ENCODE data around the gene SPOCK2.

Gene SPOCK2

GRCh38 chr10:72026278-72027111 lies 61.9 kb downstream of the SPOCK2 start:
- DNase-seq: no peak

DNA sequence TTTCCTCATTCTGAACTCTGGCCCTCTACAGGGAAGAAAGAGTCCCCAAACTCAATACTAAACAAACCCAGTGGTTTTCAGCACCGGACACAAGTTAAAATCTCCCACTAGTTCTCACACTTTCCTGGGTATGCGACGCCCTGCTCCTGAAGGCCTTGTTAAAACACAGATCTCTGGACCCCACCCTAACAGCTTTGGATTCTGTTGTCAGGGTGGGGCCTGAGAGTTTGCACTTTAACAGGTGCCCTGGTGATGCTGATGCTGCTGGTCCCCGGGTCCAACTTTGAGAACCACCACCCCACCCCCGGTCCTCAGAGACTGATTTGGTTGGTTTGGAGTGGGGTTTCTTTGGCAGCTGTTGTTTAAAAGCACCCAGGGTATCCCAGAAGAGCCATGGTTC lies 62.5 kb downstream of the SPOCK2 start:
- DNase-seq: no peak

- no peak for DNase-seq
These were observed 63.0 kb downstream of the SPOCK2 start for GRCh38 chr10:72025400-72025799.

- no peak for DNase-seq
These were observed 63.8 kb downstream of the SPOCK2 start for GRCh38 chr10:72024596-72024995.

- DNase-seq: no peak
These were observed 66.1 kb downstream of the SPOCK2 start for GRCh38 chr10:72022228-72022627.

DNA sequence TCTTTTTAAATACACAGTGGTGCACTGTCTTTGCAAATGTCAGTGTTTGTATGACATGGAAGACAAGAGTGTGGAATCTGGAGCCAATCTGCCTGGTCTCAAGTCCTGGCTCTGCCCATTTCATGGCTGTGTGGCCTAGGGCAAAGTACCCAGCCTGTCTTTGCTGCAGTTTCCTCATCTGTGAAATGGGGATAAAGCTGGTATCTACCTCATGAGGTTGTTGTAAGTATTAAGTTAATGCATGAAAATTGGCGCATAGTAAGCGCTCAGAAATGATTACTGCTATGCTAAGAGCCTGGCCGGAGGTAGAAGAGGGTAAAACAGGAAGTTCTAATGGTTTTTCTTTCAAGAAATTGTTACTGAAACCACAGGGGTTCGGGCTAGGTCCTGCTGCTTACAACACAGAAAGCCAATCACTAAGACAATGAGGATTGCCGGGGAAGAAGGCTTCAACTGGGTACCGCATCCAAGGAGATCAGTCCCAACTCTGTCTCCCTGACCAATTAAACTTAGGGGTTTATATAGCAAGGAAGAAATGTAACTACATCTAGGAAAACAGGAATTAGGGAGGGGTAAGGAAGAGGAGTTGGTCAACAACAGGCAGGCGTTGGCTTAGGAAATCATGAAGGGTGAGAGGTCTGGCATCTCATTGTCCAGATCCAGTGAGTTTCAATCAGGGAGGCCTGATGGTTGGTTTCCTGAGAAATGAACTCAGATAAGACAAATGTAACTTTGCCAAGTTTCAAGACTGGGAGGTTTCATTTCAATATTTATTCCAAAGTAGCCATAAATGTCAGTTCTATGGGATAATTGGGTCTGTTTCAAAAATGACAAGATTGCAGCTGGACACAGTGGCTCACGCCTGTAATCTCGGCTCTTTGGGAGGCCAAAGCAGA lies 67.2 kb downstream of the SPOCK2 start:
- no peak for DNase-seq

DNA sequence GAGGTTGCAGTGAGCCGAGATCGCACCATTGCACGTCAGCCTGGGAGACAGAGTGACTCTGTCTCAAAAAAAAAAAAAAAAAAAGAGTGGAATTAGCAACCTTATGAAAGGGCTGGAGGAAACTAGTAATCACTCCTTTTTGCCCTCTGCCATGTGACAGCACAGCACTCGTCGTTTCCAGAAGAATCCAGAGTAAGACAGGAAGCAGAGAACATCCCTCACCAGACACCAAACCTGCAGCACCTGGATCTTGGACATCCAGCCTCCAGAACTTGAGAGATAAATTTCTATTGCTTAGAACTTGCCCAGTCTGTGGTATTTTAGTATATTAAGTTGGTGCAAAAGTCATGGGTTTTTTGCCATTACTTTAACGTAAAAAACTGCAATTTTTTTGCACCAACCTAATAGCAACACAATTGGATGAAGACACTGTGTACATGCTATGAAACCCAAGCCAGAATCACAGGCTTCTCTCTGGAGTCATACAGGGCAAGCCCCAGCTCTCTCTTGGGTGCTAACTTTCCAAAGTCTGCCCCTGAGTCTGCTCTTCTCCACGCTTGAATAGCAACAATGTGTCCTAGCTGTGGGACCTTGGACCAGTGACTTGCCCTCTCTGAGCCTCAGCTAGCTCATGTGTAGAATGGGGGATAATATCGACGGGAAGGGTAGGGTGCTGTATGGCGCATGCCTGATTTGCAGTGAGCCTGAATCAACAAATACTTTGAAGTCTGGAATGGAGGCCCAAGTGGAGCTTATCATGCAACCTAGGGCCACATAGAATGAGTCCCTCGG lies 69.1 kb downstream of the SPOCK2 start:
- DNase-seq: no peak

DNA sequence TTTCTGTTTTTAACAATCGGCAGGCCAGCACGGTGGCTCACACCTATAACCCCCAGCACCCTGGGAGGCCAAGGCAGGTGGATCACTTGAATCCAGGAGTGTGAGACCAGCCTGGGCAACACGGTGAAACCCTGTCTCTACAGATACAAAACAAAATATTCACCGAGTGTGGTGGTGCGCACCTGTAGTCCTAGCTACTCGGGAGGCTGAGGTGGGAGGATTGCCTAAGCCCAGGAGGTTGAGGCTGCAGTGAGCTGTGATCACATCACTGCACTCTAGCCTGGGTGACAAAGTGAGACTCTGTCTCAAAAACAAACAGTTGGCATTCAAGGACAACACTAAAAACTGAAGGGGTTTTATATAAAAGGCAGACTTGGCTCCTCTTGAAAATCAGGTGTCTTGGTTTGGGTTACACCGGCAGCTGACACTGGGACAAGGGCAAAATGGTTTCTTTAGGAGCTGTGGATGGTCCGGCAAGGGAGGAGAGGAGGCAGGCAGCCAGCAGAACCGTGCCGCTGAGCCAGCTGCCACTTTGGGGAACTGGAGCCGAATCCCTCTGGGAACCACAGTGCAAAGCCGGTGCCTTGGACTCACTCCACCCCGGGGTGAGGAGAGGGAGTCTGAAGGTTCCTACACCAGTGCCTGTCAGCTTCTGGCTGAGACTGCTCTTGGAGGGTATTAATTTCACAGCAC lies 71.6 kb downstream of the SPOCK2 start:
- no peak for DNase-seq

DNA sequence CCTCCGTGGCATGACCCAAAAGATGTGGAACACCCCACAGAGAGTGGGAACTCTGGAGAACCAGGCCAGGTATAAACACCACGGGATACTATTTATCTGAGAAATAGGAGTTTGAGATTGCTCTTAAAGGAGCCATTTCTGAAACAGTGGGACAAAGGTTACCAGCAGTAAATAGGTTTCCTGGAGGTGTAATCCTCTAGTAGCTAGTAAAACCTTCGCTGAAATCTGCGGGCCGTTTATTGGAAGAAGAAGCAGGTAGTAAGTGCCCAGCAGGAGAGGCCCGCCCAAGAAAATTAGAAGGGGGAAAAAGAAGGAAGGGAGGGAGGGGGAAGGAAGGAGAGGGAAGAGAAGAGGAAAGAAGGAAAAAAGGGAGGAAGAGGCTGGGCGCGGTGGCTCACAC lies 72.5 kb downstream of the SPOCK2 start:
- DNase-seq: no peak

DNA sequence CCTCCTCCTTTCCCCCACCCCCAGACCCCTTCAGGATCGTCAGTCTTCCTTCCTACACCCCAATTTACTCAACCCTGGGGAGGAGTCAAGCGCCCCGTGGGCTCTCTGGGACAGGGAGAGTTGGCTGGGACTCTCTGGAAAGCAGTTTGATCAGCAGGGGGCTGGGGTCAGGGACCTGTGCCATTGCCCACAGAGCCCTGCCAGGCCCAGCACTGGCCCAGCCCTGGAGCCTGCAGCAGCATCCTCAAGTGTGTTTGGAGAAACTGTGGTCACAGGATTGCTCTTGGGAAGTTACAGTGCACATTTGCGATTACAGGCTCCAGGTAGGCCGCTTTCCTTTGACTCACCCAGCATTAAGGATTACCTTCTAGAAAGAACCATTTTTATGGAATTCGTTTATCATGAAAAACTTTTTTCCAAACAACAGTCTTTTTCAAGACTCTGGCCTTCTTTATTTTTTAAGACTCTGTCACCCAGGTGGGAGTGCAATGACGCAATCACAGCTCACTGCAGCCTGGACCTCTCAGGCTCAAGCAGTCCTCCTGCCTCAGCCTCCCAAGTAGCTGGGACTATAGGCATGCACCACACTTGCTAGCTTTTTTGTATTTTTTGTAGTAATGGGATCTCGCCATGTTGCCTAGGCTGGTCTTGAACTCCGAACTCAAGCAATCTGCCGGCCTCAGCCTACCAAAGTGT lies 73.4 kb downstream of the SPOCK2 start:
- DNase-seq: no peak

GRCh38 chr10:72014197-72014596 lies 74.2 kb downstream of the SPOCK2 start:
- no peak for DNase-seq

- DNase-seq: no peak
These were observed 75.0 kb downstream of the SPOCK2 start for GRCh38 chr10:72013202-72013945.

DNA sequence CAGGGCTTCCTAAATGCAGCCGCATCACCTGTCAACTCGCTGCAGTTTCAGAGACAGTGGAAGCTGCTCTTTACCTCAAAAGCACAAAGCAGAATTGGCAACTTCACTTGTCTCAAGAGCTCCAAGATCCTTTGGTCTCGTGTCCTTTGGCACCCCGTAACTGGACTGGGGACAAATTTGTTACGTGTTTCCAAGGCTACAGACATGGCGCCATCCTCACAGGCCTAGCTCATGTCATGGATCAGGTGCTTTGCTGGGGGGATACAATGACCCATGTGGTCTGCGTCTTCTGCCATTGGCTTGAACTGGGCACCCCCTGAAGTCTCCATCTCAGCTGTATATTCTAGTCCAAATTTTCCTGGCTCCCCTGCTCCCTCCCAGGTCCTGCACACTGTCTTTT lies 75.6 kb downstream of the SPOCK2 start:
- DNase-seq: no peak

DNA sequence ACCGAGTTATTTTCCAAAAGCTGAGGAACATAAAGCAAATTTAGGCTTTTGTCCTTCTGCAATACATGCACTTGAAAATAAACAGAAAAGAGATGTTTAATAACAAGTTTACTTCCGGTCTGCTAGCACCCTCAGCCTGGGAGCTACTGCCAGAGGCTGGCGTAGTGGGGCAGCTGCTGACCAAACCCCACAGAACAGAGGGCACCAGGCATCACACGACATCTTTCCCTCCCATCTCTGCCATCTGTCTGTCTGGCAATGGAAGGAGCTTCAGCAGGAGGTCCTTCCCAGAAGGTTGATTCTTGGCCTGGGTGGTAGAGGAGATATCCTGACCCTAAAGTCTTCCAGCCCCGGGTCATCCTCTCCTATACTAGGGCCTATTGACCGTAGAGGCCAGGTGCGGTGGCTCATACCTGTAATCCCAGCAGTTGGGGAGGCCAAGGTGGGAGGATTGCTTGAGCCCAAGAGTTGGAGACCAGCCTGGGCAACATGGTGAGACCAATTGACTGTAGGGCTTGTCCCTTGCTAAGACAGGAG lies 76.3 kb downstream of the SPOCK2 start:
- DNase-seq: no peak

DNA sequence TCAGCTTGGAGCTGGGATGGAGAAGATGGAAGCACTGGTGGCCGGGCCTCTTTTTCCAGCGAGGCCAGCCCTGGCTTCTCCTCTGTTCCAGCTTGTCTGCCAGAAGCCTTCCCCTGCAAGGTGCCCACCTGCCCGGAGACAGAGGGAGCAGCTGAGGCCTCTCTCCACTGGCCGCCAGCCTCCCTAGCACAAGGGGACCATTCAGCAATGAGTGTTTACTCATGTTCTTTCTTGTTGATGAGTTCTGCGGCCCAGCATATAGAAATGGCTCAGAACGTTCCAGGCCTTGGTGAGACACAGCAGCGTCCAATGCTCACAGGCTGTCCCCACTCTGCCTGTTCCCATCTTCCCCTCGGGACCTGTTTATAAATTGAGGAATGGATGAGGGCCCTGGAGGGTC lies 76.9 kb downstream of the SPOCK2 start:
- no peak for DNase-seq

GRCh38 chr10:72011016-72011415 lies 77.3 kb downstream of the SPOCK2 start:
- DNase-seq: no peak

DNA sequence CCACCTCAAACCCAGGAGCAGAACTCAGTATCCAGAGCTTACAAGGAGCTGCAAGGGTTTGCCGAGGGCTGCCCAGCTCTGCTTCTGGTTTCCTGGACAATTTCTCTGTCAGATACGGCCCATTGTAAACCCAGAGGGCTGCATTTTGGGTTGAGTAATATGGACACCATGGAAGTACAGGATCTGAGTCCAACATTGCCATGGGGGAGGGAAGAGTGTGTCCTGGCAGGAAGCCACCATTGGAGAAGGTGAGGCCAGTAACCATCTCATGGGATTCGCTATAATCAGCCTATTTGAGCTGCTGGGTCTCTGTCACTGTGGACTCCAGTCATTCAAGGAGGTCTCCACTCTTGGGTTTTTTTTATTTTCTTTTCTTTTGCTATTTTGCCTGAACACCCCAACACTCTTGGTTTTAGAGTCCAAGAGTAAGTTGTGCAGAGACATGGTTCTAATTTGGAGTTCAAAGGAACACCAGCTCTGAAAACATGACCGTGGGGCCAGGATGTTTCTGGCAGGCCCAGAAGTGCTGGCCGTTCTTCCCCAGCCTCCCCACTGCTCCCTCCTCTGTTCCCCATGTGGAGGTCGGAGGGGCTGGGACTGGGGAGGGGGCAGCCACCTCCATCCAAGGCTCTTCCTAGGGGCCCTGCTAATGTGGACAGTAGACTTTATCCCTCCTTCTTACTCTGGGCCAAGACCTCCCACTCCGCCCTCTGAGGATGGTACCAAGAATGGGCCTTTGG lies 77.9 kb downstream of the SPOCK2 start:
- DNase-seq: no peak

DNA sequence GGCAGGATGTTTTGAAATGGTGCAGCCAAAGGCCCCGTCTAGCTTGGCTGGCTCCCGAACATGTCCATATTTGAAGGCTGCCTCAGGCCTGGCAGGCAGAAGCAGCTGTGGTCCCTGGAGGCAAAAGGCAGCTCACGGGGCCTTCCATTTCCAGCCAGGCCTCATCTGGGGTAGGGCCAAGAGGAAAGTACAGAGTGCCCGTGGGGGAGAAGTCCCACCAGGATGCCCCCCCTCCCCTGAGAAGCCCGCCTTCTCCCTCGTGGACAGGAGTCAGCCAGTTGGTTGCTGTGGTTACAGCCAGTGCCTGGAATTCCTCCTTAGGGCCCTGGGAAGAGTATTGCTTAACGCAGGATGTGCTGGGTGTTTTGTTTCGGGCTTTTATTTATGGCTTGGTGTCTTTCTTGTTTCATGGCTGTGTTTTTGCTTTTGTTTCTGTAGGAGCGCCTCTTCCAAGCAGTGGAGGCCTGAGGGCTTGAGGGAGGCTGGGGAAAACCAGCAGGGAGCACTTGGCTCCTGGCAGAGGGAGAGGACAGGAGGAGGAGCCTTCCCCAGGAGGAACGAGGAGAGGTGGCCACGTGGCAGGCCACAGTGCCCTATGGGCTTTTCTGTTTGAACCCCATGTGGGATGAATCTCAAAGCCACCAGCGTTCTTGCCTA lies 78.8 kb downstream of the SPOCK2 start:
- DNase-seq: no peak

- DNase-seq: no peak
These were observed 79.3 kb downstream of the SPOCK2 start for GRCh38 chr10:72009051-72009424.

Measured in NCI-H524 treated with DMSO at 0.1 percent for 48 hours (cell line).